ENCODE measurements around the gene KIRREL3.

The KIRREL3 gene

GRCh38 chr11:126658306-126659056 is 342.1 kb downstream of the KIRREL3 start:
- DNase-seq (ENCODE audit: low read depth), result no peak
- TF ChIP-seq, protein P1, sequence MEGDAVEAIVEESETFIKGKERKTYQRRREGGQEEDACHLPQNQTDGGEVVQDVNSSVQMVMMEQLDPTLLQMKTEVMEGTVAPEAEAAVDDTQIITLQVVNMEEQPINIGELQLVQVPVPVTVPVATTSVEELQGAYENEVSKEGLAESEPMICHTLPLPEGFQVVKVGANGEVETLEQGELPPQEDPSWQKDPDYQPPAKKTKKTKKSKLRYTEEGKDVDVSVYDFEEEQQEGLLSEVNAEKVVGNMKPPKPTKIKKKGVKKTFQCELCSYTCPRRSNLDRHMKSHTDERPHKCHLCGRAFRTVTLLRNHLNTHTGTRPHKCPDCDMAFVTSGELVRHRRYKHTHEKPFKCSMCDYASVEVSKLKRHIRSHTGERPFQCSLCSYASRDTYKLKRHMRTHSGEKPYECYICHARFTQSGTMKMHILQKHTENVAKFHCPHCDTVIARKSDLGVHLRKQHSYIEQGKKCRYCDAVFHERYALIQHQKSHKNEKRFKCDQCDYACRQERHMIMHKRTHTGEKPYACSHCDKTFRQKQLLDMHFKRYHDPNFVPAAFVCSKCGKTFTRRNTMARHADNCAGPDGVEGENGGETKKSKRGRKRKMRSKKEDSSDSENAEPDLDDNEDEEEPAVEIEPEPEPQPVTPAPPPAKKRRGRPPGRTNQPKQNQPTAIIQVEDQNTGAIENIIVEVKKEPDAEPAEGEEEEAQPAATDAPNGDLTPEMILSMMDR (conservative IDR thresholded peaks at IDR 0.05; ENCODE audit: low read depth, low read length), result no peak
- no peak overlapping the region for H3K4me3 ChIP-seq (ENCODE audit: low read length)

DNA sequence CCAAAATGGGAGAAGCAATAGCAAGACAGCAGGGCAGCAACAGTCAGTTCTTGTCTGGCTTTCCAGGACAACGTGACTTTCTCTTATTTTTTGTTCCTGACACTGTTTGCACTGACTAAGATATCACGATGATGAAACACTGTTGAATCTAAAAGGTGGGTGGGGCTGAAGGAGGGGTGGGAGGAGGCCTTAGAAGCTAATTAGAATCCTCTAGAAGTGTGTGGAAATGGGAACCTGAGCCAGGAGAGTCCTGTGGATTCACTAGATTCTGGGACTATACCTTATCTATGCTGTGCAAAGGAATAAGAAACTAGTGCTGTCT is 344.8 kb downstream of the KIRREL3 start:
- no peak for DNase-seq (ENCODE audit: low read depth)
- H3K4me3 ChIP-seq (ENCODE audit: low read length), result no peak overlapping the region
- TF ChIP-seq, protein P1 (conservative IDR thresholded peaks at IDR 0.05; ENCODE audit: low read depth, low read length), result no peak

- H3K4me3 ChIP-seq (ENCODE audit: low read length), result no peak overlapping the region
- TF ChIP-seq, protein P1 (conservative IDR thresholded peaks at IDR 0.05; ENCODE audit: low read depth, low read length), result no peak
- no peak for DNase-seq (ENCODE audit: low read depth)
Observed at GRCh38 chr11:126654886-126655806, 345.4 kb downstream of the KIRREL3 start.

DNA sequence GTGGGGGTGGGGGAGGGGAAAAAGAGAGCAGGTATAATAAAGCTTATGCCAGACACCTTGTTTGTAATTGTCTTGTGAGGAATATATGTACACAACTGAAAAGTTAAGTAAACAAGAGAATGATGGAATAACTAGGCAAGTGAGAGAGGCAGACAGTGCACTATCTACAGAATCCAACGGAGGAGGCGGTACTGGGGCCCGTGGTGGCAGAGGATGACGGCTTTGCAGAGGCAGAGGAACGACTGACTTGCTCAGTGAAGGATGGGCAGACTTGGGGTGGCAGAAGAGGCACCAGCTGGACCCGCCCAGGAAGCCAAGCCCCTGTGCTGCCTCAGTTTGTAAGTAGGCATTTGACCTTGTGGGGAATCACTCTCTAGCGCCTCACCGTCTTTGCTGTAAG is 347.5 kb downstream of the KIRREL3 start:
- TF ChIP-seq, protein P1 (conservative IDR thresholded peaks at IDR 0.05; ENCODE audit: low read depth, low read length), result no peak
- no peak for DNase-seq (ENCODE audit: low read depth)

DNA sequence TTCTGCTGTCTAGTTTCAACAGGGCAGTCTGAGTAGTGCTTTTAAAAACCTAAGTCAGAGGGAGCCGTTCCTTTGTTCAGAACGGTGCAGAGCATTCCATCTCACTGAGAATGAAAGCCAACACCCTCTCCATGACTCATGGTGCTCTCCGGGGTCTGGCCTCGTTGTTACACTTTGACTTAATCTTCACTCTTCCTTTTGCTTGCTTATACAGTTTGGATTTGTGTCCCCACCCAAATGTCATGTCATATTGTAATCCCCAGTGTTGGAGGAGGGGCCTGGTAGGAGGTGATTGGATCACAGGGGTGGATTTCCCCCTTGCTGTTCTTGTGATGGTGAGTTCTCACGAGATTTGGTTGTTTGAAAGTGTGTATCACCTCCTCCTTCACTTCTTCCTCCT is 352.8 kb downstream of the KIRREL3 start:
- no peak overlapping the region for H3K4me3 ChIP-seq (ENCODE audit: low read length)
- TF ChIP-seq, protein P1 (conservative IDR thresholded peaks at IDR 0.05; ENCODE audit: low read depth, low read length), result no peak

More for the DNA sequence above, 347.5 kb downstream of the KIRREL3 start:
- H3K4me3 ChIP-seq (ENCODE audit: low read length), result no peak overlapping the region

DNA sequence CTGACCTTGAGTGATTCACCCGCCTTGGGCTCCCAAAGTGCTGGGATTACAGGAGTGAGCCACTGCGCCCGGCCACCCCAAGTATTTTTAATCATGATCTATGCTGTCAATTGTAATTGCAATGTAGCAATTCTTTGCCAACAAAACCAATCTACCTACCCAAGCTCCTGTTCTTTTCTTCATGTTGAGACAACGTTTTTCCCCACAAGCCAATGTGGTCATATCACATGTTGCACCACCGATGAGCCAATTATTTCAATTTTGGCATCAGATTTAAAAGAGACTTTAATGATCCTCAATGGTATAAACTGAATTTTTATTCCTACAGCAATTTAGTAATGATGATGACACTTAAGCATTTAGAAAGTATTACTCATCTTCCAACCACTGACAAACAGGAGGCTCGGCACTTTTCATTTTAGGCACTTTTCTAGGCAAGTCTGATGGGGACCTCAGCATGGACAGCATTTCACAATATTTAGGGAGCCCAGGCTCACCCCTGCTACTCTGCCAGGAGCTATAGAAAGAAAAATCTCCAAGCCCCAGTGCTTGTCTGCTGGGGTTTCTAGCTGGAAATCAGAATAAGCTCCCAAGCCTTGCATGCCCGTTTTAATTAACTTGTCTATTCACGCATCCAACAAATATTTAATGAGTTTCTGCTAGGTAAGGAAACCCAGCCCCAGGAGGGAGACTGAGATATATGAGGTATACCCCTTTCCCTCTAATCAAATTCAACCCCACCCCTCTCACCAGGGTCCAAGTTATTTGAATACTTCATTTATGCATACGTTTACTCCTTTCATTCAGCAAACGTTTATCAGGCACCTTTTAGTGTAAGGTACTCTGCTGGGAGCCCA is 353.6 kb downstream of the KIRREL3 start:
- H3K4me3 ChIP-seq (ENCODE audit: low read length), result no peak overlapping the region
- DNase-seq (ENCODE audit: low read depth), result no peak
- TF ChIP-seq, protein P1 (conservative IDR thresholded peaks at IDR 0.05; ENCODE audit: low read depth, low read length), result no peak

More for the DNA sequence above, 352.8 kb downstream of the KIRREL3 start:
- DNase-seq (ENCODE audit: low read depth), result peak; percentile 48
